ENCODE measurements around the gene SCNN1B.
"Not testable (repeated sequence)": the region's sequence is repeated elsewhere in the genome, so short reads cannot be mapped to it uniquely, and the experiment has no call there.

Gene SCNN1B

GRCh38 chr16:23381702-23382101 is 79.6 kb downstream of the SCNN1B start:
- DNase-seq (ENCODE audit: low spot score), result not testable (repeated sequence)

GRCh38 chr16:23382279-23382678 is 80.2 kb downstream of the SCNN1B start:
- DNase-seq (ENCODE audit: low spot score), result no peak

DNA sequence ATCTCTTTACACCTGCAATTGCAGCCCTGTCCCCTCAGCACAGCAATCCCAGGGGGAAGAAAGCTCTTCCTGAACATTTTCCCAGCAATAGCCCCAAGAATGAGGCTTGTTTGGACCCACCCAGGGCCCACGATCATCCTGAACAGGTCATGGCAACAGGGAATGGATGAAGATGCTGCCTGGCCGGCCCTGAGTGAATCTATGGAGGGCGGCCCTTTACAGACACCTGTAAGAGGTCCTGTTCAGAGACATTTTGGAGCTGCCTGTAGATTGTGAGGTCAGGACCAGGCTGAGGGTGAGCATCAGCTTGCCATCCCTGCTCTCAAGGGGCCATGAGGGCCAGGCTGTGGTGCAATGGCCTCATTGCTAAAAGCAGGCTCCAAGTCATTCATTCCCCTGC is 81.8 kb downstream of the SCNN1B start:
- no peak for DNase-seq (ENCODE audit: low spot score)

GRCh38 chr16:23384878-23385277 is 82.8 kb downstream of the SCNN1B start:
- no peak for DNase-seq (ENCODE audit: low spot score)

- DNase-seq (ENCODE audit: low spot score), result no peak
Observed at GRCh38 chr16:23385441-23385840, 83.3 kb downstream of the SCNN1B start.

GRCh38 chr16:23387666-23388065 is 85.6 kb downstream of the SCNN1B start:
- no peak for DNase-seq (ENCODE audit: low spot score)

- DNase-seq (ENCODE audit: low spot score), result no peak
Observed at GRCh38 chr16:23388786-23389185, 86.7 kb downstream of the SCNN1B start.

DNA sequence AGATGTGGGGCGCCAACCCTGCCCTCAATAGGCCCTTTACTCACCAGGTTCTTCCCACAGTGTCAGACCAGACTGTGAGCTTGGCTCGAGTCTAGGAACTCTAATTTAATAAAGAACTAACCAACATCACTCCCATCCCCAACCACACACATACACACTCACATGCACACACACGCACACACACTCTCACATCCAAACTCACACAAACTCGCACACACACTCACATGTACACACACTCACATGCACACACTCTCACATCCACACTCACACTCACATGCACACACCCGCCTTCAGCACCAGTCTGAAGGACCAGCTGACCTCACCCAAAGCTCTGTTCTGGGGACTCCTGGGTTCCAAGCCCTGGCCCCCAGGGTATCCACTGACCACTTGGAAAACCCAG is 87.1 kb downstream of the SCNN1B start:
- no peak for DNase-seq (ENCODE audit: low spot score)

DNA sequence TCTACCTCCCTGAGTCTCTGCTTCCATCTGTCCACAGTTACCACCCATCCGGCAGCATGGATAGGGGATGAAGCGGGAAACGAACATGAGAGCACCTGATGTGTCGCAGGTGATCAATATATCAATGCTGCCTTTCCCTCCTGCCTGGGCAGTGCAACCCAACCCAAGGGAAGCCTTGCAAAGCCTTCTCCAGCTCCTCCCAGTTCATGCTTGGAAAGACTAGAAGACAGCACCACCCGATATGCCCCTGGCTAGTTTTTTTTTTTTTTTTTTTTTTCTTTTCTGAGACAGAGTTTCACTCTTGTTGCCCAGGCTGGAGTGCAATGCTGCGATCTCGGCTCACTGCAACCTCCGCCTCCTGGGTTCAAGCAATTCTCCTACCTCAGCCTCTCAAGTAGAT is 87.8 kb downstream of the SCNN1B start:
- not testable (repeated sequence) for DNase-seq (ENCODE audit: low spot score)

DNA sequence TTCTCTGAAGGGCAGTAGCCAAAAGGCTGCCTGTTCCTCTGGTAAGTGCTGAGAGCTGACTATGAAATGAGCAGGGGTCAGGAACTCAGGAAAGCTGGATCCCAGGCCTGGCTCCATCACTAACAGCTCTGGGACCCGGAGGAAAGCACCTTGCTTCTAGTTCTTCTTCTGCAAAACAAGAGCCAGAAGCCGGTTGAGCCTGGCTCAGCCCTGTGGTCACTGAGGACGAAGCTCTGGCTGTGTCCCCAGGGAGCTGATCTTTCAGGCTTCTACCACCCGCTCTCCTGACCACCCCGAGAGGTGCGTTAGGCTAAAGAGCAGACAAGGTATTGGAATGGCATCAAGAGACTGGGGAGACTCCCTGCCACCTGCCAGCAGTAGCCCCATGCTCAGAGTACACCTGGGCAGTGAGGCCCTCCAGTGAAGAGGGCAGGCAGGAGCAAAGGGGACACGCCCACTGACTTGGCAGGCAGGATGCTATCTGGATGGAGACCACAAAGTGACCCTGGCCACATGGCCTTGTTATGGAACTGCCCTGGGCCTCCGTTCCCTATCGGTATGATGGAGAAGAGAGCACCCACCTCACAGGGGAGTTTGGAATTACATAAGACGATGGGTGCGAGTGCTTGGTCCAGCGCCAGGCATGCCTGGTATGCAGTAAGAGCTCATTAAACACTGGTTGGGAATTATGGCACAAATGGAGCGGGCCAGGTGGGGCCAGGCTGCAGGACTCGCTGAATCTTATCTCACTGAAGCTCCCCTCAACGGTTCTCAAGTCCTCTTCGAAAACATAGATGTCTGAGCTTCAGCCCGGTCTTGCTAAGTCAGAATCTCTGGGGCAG is 89.5 kb downstream of the SCNN1B start:
- DNase-seq (ENCODE audit: low spot score), result no peak

DNA sequence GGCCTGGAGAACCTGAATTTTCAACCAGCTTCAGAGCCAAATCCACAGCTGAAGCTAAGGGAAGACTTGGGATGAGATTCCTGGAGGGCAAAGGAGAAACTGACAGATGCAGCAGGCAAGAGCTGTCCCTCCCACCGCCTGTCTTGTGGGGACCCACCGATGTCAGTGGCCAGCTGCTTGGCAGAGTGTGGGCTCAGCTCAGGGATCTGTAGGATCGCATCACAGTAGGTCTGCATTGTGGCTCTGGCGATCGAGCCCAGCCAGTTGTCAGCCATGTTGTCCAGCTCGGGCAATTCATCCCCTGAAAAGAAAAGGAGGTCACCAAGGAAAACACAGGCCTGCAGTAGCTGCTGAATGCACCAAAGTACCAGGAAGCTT is 90.1 kb downstream of the SCNN1B start:
- DNase-seq (ENCODE audit: low spot score), result no peak

- DNase-seq (ENCODE audit: low spot score), result no peak
Observed at GRCh38 chr16:23394141-23394831, 92.2 kb downstream of the SCNN1B start.

GRCh38 chr16:23395732-23396131 is 93.6 kb downstream of the SCNN1B start:
- DNase-seq (ENCODE audit: low spot score), result no peak

- no peak for DNase-seq (ENCODE audit: low spot score)
Observed at GRCh38 chr16:23397464-23397863, 95.4 kb downstream of the SCNN1B start.

- DNase-seq (ENCODE audit: low spot score), result no peak
Observed at GRCh38 chr16:23398987-23399805, 97.1 kb downstream of the SCNN1B start.

DNA sequence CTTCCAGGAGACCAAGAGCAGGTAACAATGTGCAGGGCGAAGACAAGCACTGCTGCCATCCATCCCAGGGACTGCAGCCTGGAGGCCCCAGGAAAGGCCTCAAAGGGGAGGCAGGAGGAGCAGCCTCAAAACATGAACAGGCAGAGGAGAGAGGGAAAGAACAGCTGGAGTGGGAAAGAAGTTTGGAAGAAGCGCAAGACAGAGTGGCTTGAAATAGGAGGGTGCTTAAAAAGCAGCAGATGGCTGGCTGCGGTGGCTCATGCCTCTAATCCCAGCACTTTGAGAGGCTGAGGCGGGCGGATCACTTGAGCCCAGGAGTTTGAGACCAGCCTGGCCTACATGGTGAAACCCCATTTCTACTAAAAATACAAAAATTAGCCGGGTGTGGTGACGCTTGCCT is 98.3 kb downstream of the SCNN1B start:
- DNase-seq (ENCODE audit: low spot score), result not testable (repeated sequence)

- DNase-seq (ENCODE audit: low spot score), result no peak
Observed at GRCh38 chr16:23401139-23401538, 99.0 kb downstream of the SCNN1B start.

- no peak for DNase-seq (ENCODE audit: low spot score)
Observed at GRCh38 chr16:23402100-23402499, 100.0 kb downstream of the SCNN1B start.

- DNase-seq (ENCODE audit: low spot score), result no peak
Observed at GRCh38 chr16:23403547-23403946, 101.4 kb downstream of the SCNN1B start.

- no peak for DNase-seq (ENCODE audit: low spot score)
Observed at GRCh38 chr16:23406024-23406423, 103.9 kb downstream of the SCNN1B start.

DNA sequence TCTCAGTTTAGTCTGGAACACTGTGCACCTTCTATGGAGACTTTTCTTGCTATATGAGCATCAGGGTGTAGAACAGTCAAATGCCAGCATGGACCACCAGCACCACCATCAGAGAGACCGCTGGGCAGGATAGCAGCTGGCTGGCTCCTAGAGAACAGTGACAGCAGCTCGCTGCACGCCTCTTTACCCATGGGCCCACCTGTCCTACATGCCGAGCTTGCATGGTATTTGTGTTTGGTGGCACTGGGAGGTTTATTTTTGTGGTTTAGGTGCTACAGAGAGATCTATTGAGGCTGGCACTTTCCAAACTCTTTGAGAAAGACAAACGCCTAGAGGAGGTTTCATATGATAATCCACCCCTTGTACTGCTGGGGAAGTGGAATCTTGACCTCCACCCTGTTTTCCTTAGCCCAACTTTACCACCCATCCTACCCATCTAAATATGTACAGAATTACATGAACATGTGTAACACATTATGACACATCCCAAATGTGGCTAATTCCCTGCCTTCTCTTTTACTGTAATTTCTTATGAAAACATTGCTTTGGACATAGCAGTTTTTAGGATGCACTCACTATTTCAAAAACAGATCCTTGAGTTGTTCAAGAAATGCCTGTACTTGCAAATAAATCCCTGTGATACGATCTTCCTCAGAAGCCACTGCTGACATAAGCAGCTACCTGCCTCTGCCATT is 104.6 kb downstream of the SCNN1B start:
- no peak for DNase-seq (ENCODE audit: low spot score)
